ENCODE measurements around the gene JUNB. TPM values are rescaled to one million over a fixed set of nuclear protein-coding genes. Genes with fewer than 3 reads are reported as not detected.

The JUNB gene
- polyA plus RNA-seq, 1 donor (not counting 4 experiments of a cell fraction or from before 2014, with no cell fraction given) = 40.8 TPM

DNA sequence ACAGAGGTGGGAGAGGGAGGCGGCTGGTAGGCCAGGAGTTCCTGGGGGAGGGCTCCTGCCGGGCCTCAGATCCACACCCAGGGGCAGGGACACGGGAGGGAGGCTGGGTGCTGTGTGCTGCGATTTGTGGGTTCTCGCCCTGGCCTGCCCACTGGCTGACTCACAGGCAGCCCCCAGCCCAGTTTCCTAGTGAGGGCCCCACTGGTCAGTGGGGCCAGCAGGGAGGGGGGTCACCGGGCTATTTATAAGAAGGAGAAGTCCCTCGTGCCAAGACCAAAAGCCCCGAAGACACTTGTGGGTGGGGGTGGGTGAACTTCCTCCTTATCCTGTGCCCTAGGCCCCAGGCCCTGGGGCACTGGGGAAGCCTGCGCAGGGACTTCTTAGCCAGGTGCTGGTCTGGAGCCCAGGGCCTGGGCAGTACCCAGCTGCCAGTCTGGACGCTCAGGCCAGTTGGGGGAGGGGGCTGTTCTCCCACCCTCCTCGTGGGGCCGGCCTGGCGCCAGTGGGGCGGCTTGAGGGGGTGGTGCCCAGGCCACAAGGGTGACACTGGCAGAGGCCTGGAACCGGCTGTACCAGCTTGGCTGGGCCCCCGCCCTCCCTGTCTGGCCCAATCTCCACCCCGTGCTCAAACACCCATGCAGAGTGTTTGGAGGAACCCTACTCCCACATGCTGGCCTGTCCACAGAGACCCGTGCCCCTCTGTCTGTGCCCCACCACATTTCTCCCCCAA, 5.0 kb upstream of the JUNB start:
- dilution Hi-C loops (cut with MboI; ENCODE audit: extremely low pct_ligation_motif_present, low sequenced_read_pairs) = no loop called here
- Histone ChIP-seq H3K27ac (ENCODE audit: control insufficient read depth, insufficient read depth, low read length) (peak overlapping the region; percentile 81), H4K20me1 (ENCODE audit: control insufficient read depth, extremely low read depth, insufficient read depth, low read length) (no peaks in the 10 kb centered on the region), H3K4me1 (ENCODE audit: control insufficient read depth, extremely low read depth, insufficient read depth, low read length) (peaks cover 77% of the 10 kb centered on the region), H3K36me3 (ENCODE audit: control insufficient read depth in 2 of 2, extremely low read depth in 1 of 2, insufficient read depth in 2 of 2, low read length in 2 of 2) (no peaks in the 10 kb centered on the region), H3K9me1 (ENCODE audit: control insufficient read depth, extremely low read depth, insufficient read depth, low read length) (no peaks in the 10 kb centered on the region), H3K4me3 (ENCODE audit: control insufficient read depth in 2 of 3, extremely low read depth in 1 of 3, insufficient read depth in 2 of 3, low read depth in 1 of 3, low read length in 3 of 3) (peak overlapping the region in 1 of 3 experiments; percentile 33), H3K27me3 (ENCODE audit: control insufficient read depth, extremely low read depth, insufficient read depth, low read length) (no peaks in the 10 kb centered on the region), H3K9ac (ENCODE audit: control insufficient read depth, extremely low read depth, insufficient read depth, low read length) (peak overlapping the region; percentile 63), H2AFZ (ENCODE audit: control insufficient read depth, low read length) (peak overlapping the region; percentile 11), H3K79me2 (ENCODE audit: control insufficient read depth, insufficient read depth, low read length) (no peaks in the 10 kb centered on the region), H3K4me2 (ENCODE audit: control insufficient read depth, extremely low read depth, insufficient read depth, low read depth, low read length) (peak overlapping the region; percentile 46), H3K9me3 (ENCODE audit: control insufficient read depth, low read depth, low read length) (no peaks in the 10 kb centered on the region)
- DNase-seq (ENCODE audit: low read depth, low spot score) = no peak
- TF ChIP-seq, protein P1, sequence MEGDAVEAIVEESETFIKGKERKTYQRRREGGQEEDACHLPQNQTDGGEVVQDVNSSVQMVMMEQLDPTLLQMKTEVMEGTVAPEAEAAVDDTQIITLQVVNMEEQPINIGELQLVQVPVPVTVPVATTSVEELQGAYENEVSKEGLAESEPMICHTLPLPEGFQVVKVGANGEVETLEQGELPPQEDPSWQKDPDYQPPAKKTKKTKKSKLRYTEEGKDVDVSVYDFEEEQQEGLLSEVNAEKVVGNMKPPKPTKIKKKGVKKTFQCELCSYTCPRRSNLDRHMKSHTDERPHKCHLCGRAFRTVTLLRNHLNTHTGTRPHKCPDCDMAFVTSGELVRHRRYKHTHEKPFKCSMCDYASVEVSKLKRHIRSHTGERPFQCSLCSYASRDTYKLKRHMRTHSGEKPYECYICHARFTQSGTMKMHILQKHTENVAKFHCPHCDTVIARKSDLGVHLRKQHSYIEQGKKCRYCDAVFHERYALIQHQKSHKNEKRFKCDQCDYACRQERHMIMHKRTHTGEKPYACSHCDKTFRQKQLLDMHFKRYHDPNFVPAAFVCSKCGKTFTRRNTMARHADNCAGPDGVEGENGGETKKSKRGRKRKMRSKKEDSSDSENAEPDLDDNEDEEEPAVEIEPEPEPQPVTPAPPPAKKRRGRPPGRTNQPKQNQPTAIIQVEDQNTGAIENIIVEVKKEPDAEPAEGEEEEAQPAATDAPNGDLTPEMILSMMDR (optimal IDR thresholded peaks at IDR 0.05 in 1 of 3, IDR thresholded peaks at IDR 0.05 in 1 of 3, conservative IDR thresholded peaks at IDR 0.05 in 1 of 3; ENCODE audit: extremely low read depth in 1 of 3, insufficient read depth in 2 of 3, low read length in 3 of 3) = no peak
- TF ChIP-seq EZH2 (IDR thresholded peaks at IDR 0.05; ENCODE audit: low read length) = no peak
- FAIRE-seq = no peak

GRCh38 chr19:12786952-12787351, 4.3 kb upstream of the JUNB start:
- no peaks in the 10 kb centered on the region for H3K36me3 ChIP-seq (ENCODE audit: control insufficient read depth in 2 of 2, extremely low read depth in 1 of 2, insufficient read depth in 2 of 2, low read length in 2 of 2)
- H3K9me1 ChIP-seq (ENCODE audit: control insufficient read depth, extremely low read depth, insufficient read depth, low read length) = no peaks in the 10 kb centered on the region
- FAIRE-seq = no peak
- H3K9ac ChIP-seq (ENCODE audit: control insufficient read depth, extremely low read depth, insufficient read depth, low read length) = no peak overlapping the region
- TF ChIP-seq EZH2 (IDR thresholded peaks at IDR 0.05; ENCODE audit: low read length) = no peak
- TF ChIP-seq, protein P1 (optimal IDR thresholded peaks at IDR 0.05 in 1 of 3, IDR thresholded peaks at IDR 0.05 in 1 of 3, conservative IDR thresholded peaks at IDR 0.05 in 1 of 3; ENCODE audit: extremely low read depth in 1 of 3, insufficient read depth in 2 of 3, low read length in 3 of 3) = no peak
- H3K27ac ChIP-seq (ENCODE audit: control insufficient read depth, insufficient read depth, low read length) = peak overlapping the region; percentile 81
- no peak for DNase-seq (ENCODE audit: low read depth, low spot score)
- dilution Hi-C loops (cut with MboI; ENCODE audit: extremely low pct_ligation_motif_present, low sequenced_read_pairs) = no loop called here
- H3K4me3 ChIP-seq (ENCODE audit: control insufficient read depth in 2 of 3, extremely low read depth in 1 of 3, insufficient read depth in 2 of 3, low read depth in 1 of 3, low read length in 3 of 3) = no peak overlapping the region
- H3K27me3 ChIP-seq (ENCODE audit: control insufficient read depth, extremely low read depth, insufficient read depth, low read length) = no peaks in the 10 kb centered on the region
- H3K4me2 ChIP-seq (ENCODE audit: control insufficient read depth, extremely low read depth, insufficient read depth, low read depth, low read length) = peak overlapping the region; percentile 46
- peaks cover 3% of the 10 kb centered on the region for H4K20me1 ChIP-seq (ENCODE audit: control insufficient read depth, extremely low read depth, insufficient read depth, low read length)
- H3K9me3 ChIP-seq (ENCODE audit: control insufficient read depth, low read depth, low read length) = no peaks in the 10 kb centered on the region
- peaks cover 73% of the 10 kb centered on the region for H3K4me1 ChIP-seq (ENCODE audit: control insufficient read depth, extremely low read depth, insufficient read depth, low read length)
- peaks cover 6% of the 10 kb centered on the region for H3K79me2 ChIP-seq (ENCODE audit: control insufficient read depth, insufficient read depth, low read length)
- H2AFZ ChIP-seq (ENCODE audit: control insufficient read depth, low read length) = no peak overlapping the region

All from keratinocyte (primary cell).